Measurements from ENCODE around the gene CLEC11A.

CLEC11A gene

DNA sequence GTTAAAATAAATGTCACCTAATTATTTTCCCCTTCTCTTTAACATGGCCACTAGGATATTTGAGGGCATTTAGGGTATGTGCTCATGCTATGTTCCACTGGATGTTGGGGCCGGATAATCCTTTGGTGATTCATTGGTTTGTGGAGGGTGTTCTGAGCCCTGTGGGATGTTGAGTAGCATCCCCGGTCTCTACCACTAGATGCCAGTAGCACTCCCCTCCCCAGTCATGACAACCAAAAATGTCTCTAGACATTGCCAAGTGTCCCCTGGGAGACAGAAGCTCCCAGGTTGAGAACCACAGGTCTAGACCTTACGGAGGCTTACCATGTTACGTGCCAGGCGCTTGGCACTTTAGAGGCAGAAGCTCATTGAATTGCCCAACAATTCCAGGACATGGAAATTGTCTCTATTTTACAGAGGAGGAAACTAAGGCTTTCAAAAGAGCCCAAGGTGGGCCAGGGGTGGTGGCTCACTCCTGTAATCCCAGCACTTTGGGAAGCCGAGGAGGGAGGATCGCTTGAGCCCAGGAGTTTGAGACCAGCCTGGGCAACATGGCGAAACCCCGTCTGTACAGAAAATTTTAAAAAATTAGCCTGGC, 17.6 kb upstream of the CLEC11A start:
- peak; percentile 61 for DNase-seq

DNA sequence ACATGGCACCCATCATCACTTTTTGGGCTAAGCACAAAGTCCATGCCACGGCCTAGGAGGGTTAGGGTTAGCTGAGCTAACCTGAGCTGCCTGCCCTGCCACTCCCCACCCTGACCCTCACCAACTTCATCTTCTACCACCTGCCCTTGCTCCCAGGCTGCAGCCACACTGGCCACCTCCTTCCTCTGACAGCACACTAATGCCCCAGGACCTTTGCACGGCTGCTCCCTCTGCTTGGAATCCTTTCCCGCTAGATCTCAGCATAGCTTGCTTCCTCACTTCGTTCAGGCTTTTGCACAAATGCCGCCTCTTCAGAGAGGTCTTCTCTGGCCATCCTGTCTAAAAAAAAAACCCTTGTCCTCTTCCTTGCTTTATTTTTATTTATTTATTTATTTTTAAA, 16.8 kb upstream of the CLEC11A start:
- no peak for DNase-seq

DNA sequence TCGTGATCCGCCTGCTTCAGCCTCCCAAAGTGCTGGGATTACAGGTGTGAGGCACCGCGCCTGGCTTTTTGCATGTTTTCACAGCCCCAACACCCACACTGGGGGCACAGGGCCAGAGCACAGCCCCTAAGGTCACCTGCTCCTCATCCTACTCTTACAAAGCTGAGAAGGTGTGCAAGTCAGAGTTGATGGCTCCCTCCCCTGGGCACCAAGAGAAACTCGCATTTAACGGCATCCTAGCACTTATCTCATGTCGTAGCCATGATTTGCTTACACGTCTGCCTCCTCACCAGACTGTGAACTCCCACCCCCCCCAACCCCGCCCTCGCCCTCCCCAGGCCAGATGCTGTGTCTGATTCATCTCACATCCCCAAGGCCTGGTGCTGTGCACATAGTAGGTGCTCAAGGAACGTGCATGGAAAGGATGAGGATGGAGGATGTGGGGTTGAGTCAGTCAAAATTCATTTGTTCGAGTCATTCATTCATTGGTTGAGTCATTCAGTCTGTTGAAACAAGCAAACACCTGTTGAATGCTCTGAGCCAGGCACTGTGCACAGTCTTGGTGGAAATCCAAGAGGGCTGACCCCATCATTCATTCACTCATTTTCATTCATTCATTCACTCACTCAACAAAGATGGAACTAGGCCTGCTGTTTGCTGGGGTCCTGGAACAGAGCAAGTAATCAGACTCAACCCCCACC, 14.8 kb upstream of the CLEC11A start:
- DNase-seq: no peak

DNA sequence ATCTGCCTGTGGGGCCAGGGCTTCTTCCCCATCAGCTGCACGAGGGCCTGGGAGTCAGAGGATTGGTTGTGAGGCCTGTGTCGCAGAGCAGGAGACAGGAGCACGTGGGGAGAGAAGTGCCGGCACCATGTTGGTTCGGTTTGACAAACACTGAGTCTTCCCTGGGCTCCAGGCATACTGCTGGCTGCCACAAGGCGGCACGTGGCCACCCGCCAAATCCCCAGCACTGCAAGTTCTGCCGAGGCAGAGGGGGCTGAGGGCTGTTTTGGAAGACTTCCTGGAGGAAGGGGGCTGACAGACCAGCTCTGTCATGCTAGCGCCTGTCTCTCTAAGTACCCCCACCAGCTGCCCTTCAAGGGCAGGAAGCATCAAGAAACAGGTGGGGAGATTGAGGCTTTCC, 13.1 kb upstream of the CLEC11A start:
- no peak for DNase-seq

DNA sequence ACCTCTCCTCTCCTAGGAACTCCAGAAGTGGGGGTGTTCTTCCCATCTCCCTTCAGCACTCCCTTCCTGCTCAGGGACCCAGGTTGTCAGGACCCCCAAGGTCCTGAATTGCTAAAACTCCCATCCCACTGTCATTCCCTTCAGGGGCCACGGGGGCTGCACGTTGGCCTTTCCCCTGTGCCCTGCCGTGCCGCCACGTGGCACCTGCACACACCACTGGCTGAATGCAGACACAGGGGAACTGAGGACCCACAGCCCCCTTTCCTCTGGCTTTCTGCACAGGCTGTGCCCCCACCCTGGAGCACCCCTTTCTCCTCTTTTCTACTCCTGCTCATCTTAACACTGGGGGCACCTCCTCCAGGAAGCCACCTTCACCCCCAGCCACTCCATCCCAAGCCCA, 12.6 kb upstream of the CLEC11A start:
- no peak for DNase-seq

DNA sequence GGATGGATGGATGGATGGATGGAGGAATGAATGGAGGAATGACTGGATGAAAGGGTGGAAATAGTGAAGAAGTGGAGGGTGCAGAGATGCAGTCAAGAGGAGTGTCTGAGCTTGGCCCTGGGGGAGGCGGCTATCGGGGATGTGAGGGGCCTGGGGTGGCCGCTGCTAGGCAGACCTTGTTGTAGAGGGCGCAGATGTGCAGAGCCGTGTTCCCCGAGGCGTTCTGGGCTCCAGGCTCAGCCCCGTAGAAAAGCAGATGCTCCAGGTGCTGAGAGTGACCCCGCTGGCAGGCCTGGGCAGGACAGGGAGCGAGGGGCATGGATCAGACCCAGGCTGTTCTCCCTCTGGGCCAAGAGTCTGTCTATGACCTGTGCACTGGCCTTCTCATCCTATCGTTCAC, 12.0 kb upstream of the CLEC11A start:
- no peak for DNase-seq

DNA sequence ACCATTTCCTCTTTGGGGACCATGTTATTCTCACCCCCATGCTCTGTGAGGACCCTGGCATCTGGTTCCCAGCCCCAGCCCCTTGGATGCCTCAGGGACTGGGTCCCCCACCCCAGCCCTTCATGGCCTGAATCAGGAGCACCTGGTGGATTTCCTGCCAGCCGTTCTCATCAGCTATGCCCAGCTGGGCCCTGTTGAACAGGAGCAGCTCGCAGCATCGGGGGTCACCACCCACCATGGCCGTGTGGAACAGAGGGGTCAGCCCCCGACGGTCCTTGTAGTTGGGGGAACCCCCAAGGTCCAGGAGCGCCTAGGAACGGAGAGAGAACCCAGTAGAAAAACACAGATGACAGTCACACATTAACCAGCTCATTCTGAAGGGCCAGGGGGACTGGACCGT, 11.4 kb upstream of the CLEC11A start:
- no peak for DNase-seq

DNA sequence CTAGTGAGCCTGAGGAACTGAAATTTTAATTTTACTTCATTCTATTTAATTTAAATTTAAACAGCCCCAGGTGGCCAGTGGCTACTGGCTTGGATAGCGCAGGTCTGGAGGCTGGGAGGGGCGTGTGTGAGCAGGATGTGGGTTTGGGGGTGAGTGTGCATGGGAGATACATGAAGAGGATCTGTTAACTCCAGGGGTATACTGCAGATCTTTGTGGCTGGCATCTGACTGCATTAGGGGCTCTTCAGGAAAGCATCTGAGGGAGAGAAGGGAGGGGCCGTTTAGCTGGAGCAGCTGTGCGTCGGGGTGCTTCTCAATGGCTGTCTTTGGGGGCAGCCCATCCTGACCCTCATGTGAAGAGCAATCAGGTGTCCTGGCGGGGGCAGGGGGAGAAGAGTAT, 10.3 kb upstream of the CLEC11A start:
- DNase-seq: no peak

DNA sequence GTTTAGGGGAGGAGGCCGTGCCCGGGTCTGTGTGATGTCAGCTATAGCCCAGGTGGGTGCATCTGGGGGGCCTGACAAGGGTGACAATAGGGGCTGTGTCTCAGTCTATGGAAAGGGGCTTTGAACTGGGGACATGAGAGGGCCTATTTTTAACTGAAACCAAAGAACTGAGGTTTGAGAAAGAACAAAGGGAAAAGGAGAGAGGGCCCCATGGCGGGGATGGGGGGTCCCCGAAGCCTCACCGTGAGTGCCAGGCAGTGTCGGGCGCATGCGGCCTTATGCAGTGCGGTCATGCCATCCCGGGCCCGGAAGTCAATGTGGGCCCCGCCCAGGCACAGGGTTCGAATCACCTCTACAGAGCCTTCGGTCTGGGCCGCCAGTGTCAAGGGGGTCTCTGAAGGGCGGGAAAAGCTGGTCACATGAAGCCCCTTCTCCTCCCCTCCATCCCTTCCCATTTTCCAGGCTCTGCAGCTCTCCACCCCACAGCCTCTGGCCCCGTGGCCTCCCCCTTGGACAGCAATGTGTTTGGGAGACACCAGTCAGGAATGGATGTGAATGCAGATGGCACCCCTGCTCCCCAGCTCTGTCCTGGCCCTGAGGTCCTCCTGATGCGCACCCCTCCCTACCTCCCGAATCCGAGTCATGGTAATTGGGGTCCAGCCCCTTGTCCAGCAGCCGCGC, 9.5 kb upstream of the CLEC11A start:
- DNase-seq: no peak

DNA sequence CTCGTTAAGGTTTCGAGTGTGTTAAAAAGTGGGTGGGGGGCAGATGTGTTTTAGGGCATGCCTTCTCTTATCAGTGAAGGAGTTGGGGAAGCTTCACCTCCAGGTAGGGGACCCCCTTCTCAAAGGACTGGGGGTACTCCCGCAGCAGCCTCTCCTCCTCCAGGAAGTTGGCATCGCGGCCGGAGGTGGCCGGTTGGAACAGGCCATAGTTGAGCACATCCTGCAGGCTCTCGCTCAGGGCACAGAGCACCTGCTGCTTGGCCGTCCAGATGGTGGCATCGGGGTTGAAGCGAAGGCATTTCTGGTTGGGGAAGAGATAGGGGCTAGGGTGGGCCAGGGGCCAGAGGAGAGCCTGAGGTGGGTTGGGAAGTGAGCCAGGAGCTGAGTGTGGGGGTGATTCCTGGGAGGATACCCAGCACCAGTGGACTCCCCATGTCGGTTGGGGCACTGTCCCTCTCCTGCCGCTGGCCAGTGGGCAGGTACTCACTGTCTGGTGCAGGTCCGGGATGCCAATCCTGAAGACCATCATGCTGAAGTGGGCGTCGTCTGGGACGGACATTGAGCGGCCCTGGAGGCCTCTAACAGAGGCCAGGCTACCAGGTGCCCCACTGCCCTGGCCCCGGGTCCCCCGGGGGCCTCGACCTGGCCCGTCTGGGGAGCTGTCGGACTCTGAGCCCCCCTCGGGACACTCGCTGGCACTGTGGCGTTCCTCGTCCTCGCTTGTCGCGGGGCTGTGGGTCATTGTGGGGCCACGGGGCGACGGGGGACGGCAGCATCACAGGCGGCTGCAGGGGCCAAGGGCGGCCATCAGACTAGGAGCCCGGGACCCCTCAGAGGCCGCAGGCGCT, 6.8 kb upstream of the CLEC11A start:
- no peak for DNase-seq

DNA sequence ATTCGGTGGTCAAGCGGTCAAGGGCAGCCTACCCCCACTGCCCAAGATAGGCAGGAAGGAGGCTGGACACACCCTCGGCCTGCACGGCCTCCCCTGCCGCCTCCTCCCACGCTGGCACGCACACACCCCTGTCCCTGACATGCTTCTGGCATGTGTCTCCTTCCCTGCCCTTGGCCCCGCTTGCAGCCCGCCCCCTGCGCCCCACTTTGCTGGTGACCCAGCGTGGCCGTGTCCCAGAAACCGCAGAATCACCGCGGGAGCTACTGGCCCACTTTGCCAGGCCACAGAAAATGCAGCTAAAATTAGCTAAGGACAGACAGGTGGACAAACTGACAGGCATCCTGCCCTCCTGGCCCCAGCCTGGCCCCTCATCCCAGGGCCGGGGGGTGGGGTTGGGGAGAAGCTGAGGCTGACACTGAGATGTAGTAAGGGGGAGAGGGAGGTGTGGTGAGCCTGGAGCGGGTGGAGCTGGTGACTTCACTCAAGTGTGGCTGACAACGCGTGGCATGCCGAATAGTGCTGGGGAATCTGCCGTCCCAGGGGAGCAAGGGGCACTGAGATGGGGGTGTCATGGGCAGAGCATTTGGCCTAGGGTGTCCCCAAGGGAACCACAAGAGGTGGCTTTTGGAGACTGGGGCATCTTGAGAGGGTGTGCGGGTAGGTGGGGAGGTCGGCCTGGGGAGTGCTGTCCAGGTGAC, 6.0 kb upstream of the CLEC11A start:
- DNase-seq: no peak

DNA sequence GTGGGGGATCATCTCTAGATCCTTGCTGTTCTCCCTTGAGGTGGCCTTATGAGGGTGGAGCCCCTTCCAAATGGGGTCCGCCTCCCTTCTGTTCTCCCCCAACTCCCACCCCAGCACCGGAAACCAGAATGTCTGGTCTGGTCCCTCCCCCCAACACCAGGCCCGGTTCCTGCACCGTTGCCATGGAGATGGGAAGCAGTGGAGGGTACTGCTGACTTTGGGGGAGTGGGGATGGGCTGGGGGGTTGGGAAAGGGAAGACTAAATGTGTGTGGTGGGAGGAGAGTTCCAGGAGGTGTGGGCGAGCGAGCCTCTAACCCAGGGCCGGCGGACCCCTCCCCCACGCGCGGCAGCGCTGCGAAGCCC, 5.3 kb upstream of the CLEC11A start:
- no peak for DNase-seq

DNA sequence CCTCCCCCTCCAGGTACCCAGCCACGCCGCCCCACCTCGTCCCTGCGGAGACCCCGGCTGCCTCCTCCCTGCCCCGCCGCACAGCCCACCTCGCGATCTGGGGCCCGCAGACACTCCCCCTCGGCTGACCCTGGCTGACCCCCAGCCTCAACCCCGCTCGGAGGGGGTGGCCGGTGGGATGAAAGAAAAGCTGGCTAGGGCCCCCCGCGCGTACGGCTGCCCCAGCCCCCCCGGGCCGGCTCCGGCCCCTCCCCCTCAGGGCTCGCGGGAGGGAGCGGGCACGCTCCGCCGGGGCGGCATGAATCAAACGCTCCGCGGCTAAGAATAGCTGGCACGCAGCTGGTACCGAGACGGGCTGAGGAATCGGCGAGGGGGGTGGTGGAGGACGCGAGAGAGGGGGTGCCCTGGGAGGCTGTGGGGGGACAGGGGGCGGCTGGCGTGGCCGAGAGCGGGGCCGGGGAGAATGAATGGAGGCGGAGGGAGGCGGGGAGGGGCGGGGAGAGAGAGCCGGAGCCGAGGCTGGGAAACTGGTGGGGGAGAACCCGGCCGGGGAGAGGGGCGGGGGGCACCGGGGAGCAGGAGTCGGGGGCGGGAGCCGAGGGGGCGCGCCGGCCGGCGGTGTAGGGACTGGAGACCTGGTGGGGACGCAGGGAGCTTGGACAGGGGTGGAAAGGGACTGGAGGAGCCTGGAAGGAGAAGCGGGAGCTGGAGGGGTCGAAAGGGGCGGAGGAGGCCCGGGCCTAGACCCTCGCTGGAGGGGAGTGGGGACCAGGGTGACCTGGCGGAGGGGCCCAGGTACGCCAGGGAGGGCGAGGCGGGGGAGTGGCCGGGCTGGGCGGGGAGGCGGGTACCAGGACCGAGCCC, 4.7 kb upstream of the CLEC11A start:
- no peak for DNase-seq

DNA sequence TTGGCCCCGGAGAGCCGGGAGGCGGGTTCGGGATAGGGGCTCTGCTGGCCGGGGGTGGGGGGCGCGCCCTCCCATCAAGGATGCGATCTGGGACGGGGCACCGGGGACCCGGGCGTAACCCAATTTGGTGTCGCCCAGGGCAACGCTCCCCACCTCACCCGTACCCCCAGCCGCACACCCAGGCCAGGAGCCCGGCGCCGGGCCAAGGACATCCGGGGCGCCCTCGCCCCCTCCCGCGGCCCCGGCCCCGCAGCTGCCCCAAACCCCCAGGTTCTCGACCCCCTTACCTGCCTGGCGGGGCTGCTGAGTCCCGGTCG, 4.1 kb upstream of the CLEC11A start:
- no peak for DNase-seq

DNA sequence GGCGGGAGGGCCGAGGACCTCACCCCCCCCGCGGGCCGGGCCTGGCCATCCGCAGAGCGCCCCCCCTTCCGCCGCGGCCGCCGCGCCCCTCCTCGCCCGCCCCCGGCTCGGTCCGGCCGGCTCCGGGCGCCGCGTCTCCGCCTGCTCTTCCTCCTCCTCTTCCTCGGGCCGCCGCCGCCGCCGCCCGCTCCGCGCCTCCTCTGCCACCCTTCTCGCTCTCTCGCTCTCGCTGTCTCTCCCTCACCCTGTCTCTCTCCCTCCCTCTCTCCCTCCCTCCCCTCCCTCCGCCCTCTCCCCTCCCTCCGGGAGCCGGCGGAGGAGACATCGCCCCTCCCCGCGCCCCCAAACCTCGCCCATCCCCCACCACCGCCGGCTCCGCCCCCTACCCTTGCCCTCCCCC, 3.6 kb upstream of the CLEC11A start, which contains the start of gene SHANK1:
TSS of gene SHANK1 (minus strand) at position 237 of the 400 bp plus-strand sequence. CDS start 2,883 bp downstream, outside the sequence.
- DNase-seq: no peak

DNA sequence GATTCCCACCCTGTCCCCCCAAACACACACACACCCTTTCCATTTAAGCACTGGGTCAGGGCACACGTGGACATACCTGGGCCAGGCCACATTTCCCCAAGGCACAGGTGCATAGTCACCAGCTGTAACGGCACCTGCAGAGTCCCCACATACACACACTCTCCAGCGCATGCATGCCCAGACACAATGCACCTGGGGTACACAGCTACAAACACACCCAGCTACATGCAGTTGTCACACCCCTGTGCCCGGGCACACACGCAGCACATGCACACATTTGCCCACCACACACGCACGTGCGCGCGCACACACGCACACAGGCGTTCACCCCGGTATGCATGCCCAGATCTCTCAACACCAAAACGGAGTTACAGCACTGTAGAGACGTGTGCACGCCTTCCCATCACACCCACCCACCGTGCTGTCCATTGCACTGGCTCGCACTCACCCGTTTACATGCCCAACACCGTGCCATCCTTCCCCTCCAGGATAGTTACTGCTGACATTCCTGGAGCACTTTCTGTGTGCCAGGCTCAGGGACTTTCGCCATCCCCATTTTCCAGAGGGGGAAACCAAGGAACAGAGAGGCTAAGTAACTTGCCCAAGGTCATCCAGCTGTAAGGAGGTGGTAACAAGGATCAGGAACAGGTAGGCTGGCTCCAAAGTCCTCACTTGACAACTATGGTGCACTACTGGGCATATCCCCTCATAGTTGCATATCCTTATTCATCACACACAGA, 2.8 kb upstream of the CLEC11A start:
- DNase-seq: no peak

DNA sequence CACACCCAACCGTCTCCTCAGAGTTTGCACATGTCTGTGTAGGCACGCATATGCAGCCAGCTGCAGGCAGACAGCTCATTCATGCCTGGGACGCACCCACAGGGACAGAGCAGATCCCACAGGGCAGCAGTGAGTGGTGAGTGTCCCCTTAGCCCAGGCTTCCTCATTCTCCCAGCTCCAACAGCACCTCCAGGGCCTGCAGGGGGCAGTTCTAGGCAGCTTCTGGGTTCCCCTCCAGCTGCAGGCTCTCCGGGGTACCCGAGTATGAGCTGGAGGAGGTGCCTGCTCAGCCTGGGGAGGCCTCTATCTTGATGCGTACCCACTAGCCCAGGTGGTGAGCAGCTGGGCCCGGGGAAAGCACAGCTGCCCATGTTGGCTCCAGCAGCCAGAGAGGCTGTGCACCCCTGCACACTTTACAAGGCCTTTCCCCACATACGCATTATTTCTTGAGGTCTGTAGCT, 2.2 kb upstream of the CLEC11A start:
- DNase-seq: no peak

DNA sequence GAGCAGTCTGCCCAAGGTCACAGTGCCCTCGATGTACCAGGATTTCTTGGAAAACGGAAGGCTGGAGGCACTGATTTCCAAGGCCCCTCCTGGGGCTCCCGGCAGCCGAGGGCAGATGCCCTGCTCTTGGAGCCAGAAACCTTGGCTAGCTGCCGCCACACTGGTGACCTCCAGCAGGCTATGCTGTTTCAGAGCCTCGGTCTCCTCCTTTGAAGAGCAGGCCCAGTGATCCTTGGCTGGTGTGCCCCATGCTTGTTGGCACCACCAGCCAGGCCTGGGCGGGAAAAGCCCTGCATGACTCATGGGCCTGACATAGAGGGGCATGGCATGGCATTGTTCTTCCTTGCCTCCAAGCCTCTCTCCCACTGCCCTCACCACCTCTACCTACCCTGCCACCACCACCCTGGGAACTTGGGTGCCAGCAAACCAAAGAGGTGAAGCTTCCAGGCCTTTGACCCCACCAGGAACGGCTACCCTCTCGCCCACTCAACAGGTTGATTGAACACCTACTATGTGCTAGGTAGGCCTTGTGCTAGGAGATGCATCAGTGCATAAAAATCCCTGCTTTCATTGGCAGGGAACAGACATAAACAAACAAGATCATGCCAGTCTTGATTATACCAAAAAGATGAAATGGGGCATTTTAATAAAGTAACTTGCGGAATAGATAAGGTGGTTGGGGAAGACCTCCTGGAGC, 1.6 kb upstream of the CLEC11A start:
- no peak for DNase-seq

DNA sequence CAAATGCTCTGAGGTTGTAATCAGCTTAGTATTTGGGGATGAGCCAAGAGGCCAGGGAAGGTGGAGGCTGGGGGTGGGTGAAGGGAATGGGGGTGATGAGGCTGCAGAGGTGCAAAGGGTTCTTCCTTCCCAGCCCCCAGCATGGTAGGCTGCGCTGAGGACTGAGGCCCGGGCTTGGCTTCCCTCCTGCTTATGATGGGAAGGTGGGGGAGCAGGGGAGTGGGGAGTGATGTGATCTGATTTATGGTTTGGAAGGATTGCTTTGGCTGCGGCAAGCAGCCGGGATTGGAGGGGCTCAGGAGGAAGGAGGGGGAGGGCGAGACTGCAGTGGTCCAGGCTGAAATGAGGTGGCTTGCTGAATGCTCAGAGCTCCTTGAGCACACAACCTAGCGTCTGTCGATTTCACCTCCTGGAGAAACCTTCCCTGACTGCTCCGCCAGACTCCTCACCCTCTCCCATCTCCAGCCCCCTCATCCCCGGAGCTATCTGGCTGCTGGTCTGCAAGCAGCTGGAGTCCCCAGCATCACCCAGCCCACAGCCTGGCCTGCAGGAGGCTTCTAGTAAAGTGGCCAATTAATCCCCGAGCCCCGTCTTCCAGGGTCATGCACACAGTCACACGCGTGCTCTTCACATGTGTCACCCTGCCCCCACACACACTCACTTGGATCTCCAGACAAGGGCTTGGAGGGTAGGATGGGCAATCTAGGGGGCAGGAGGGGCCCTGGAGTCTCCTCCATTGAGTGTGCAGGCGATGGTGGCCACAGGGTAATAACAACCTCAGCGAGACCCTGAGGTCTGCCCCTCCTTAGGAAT, 757 bp upstream of the CLEC11A start:
- DNase-seq: no peak
